Ectodermal cell (in vitro differentiated cells): ENCODE results near the gene KMT5B.

Experiments
- H3K27ac ChIP-seq: 2 replicates; pipeline ENCODE4 v1.7.0; 2013; ENCODE audit warnings: mild to moderate bottlenecking, low read depth, low read length; ENCODE audit not compliant: insufficient read depth, poor library complexity, severe bottlenecking
- H3K27me3 ChIP-seq: 2 replicates; pipeline ENCODE4 v1.7.0; 2013; ENCODE audit warnings: mild to moderate bottlenecking, low read length; ENCODE audit not compliant: insufficient read depth, control insufficient read depth, poor library complexity, severe bottlenecking
- H3K36me3 ChIP-seq: one replicate; pipeline ENCODE4 v1.7.0; 2013; ENCODE audit warnings: low read length; ENCODE audit not compliant: control insufficient read depth, insufficient read depth
- H3K4me1 ChIP-seq: one replicate; pipeline ENCODE4 v1.7.0; 2013; ENCODE audit warnings: low read length; ENCODE audit not compliant: control insufficient read depth, insufficient read depth
- H3K4me3 ChIP-seq: 2 replicates; pipeline ENCODE4 v1.7.0; 2013; ENCODE audit warnings: low read depth, low read length, control low read depth; ENCODE audit not compliant: insufficient read depth
- H3K9me3 ChIP-seq: 2 replicates; pipeline ENCODE4 v1.7.0; 2013; ENCODE audit warnings: mild to moderate bottlenecking, low read length, moderate library complexity; ENCODE audit not compliant: control insufficient read depth
- WGBS, 2 experiments: methylation state at CpG; one replicate each; pipeline ENCODE4 v1.1.7; 2013; ENCODE audit warnings: missing lambda C conversion rate in 2 of 2; 5-methylcytosine and 5-hydroxymethylcytosine counted together

KMT5B gene

GRCh38 chr11:68189082-68189481, 24.0 kb downstream of the KMT5B start:
- Histone ChIP-seq H3K27ac (no peak overlapping the region), H3K9me3 (no peaks in the 10 kb centered on the region), H3K4me3 (no peak overlapping the region), H3K36me3 (peaks cover 25% of the 10 kb centered on the region), H3K4me1 (no peaks in the 10 kb centered on the region), H3K27me3 (no peaks in the 10 kb centered on the region)
- WGBS, 2 experiments, result 91 to 99% methylated on average over 3 of the region's 3 CpGs

- H3K27me3 ChIP-seq, result no peaks in the 10 kb centered on the region
- 53 to 66% methylated on average over 6 of the region's 6 CpGs for WGBS, 2 experiments
- no peaks in the 10 kb centered on the region for H3K4me1 ChIP-seq
- no peaks in the 10 kb centered on the region for H3K9me3 ChIP-seq
- no peak overlapping the region for H3K4me3 ChIP-seq
- peaks cover 25% of the 10 kb centered on the region for H3K36me3 ChIP-seq
- no peak overlapping the region for H3K27ac ChIP-seq
These were observed 27.0 kb downstream of the KMT5B start for GRCh38 chr11:68186061-68186460.

GRCh38 chr11:68181719-68182451, 31.2 kb downstream of the KMT5B start:
- Histone ChIP-seq H3K27me3 (no peaks in the 10 kb centered on the region), H3K4me1 (no peaks in the 10 kb centered on the region), H3K4me3 (no peak overlapping the region), H3K27ac (no peak overlapping the region), H3K36me3 (peaks cover 25% of the 10 kb centered on the region), H3K9me3 (no peaks in the 10 kb centered on the region)
- 97 to 98% methylated on average over 6 to 7 of the region's 7 CpGs for WGBS, 2 experiments

GRCh38 chr11:68179847-68180246, 33.2 kb downstream of the KMT5B start:
- H3K36me3 ChIP-seq, result peaks cover 14% of the 10 kb centered on the region
- no peaks in the 10 kb centered on the region for H3K27me3 ChIP-seq
- no peak overlapping the region for H3K4me3 ChIP-seq
- WGBS, 2 experiments, result no CpG with 5 or more reads among the region's 2 CpGs
- no peak overlapping the region for H3K27ac ChIP-seq
- H3K4me1 ChIP-seq, result no peaks in the 10 kb centered on the region
- H3K9me3 ChIP-seq, result no peaks in the 10 kb centered on the region

- Histone ChIP-seq H3K36me3 (peaks cover 21% of the 10 kb centered on the region), H3K27ac (no peak overlapping the region), H3K4me3 (no peak overlapping the region), H3K4me1 (no peaks in the 10 kb centered on the region), H3K9me3 (no peaks in the 10 kb centered on the region), H3K27me3 (no peaks in the 10 kb centered on the region)
- WGBS, 2 experiments, result 90 to 96% methylated on average over 5 of the region's 5 CpGs
These were observed 35.2 kb downstream of the KMT5B start for GRCh38 chr11:68177877-68178276.

- H3K4me1 ChIP-seq, result no peaks in the 10 kb centered on the region
- 94 to 97% methylated on average over 4 of the region's 4 CpGs for WGBS, 2 experiments
- H3K9me3 ChIP-seq, result no peaks in the 10 kb centered on the region
- no peak overlapping the region for H3K4me3 ChIP-seq
- H3K36me3 ChIP-seq, result peaks cover 41% of the 10 kb centered on the region
- H3K27me3 ChIP-seq, result no peaks in the 10 kb centered on the region
- H3K27ac ChIP-seq, result no peak overlapping the region
These were observed 39.2 kb downstream of the KMT5B start for GRCh38 chr11:68173926-68174325.

GRCh38 chr11:68169442-68169841, 43.7 kb downstream of the KMT5B start:
- Histone ChIP-seq H3K9me3 (no peaks in the 10 kb centered on the region), H3K36me3 (peaks cover 65% of the 10 kb centered on the region)

GRCh38 chr11:68168694-68169093, 44.4 kb downstream of the KMT5B start:
- Histone ChIP-seq H3K27me3 (no peaks in the 10 kb centered on the region), H3K4me1 (no peaks in the 10 kb centered on the region), H3K36me3 (peaks cover 57% of the 10 kb centered on the region), H3K4me3 (no peak overlapping the region), H3K27ac (no peak overlapping the region), H3K9me3 (no peaks in the 10 kb centered on the region)
- 94 to 97% methylated on average over 5 of the region's 5 CpGs for WGBS, 2 experiments

More at GRCh38 chr11:68169442-68169841, 43.7 kb downstream of the KMT5B start:
- Histone ChIP-seq H3K4me3 (no peak overlapping the region), H3K4me1 (no peaks in the 10 kb centered on the region), H3K27me3 (no peaks in the 10 kb centered on the region), H3K27ac (no peak overlapping the region)

- H3K9me3 ChIP-seq, result no peaks in the 10 kb centered on the region
- H3K27ac ChIP-seq, result no peak overlapping the region
- H3K4me3 ChIP-seq, result no peak overlapping the region
- WGBS, 2 experiments, result 88 to 95% methylated on average over 6 of the region's 6 CpGs
- peaks cover 54% of the 10 kb centered on the region for H3K36me3 ChIP-seq
- no peaks in the 10 kb centered on the region for H3K27me3 ChIP-seq
- no peaks in the 10 kb centered on the region for H3K4me1 ChIP-seq
These were observed 45.6 kb downstream of the KMT5B start for GRCh38 chr11:68167474-68167873.

- WGBS, 2 experiments, result 94% methylated on average over 3 of the region's 4 CpGs
- no peaks in the 10 kb centered on the region for H3K4me1 ChIP-seq
- H3K4me3 ChIP-seq, result no peak overlapping the region
- no peaks in the 10 kb centered on the region for H3K9me3 ChIP-seq
- peaks cover 52% of the 10 kb centered on the region for H3K36me3 ChIP-seq
- no peak overlapping the region for H3K27ac ChIP-seq
- H3K27me3 ChIP-seq, result no peaks in the 10 kb centered on the region
These were observed 46.1 kb downstream of the KMT5B start for GRCh38 chr11:68166969-68167368.
